IMR-90 (cell line): Measurements from ENCODE around the gene UBN1.

Experiments used
- CEBPB ChIP-seq: IDR thresholded peaks from 2 replicates; pipeline ENCODE4 v1.6.1; 2012; ENCODE audit warnings: low read depth, low read length, improper control_type of control experiment
- MAFK ChIP-seq: IDR thresholded peaks from 2 replicates; pipeline ENCODE4 v1.6.1; 2012; ENCODE audit warnings: low read depth, low read length, improper control_type of control experiment
- POLR2A ChIP-seq: IDR thresholded peaks from 2 replicates; pipeline ENCODE4 v1.6.1; 2012; ENCODE audit warnings: mild to moderate bottlenecking, low read depth, low read length
- RAD21 ChIP-seq: IDR thresholded peaks from 2 replicates; pipeline ENCODE4 v1.6.1; 2012; ENCODE audit warnings: low read length, improper control_type of control experiment
- RFX5 ChIP-seq: IDR thresholded peaks from 2 replicates; pipeline ENCODE4 v1.8.0; 2012; ENCODE audit warnings: low read depth, mild to moderate bottlenecking, low read length, moderate library complexity
- USF2 ChIP-seq: fragments of 150-350 bp; IDR thresholded peaks from 2 replicates; pipeline ENCODE4 v1.6.1; 2017; ENCODE audit warnings: mild to moderate bottlenecking, antibody characterized with exemption, low read length, low read depth
- TF ChIP-seq, protein P1 (sequence below): conservative IDR thresholded peaks from 2 replicates; pipeline ENCODE4 v1.5.1; 2012; ENCODE audit warnings: mild to moderate bottlenecking, low read depth, low read length, improper control_type of control experiment

GRCh38 chr16:4883501-4883900 is 36.2 kb downstream of the UBN1 start:
- TF ChIP-seq, protein P1, sequence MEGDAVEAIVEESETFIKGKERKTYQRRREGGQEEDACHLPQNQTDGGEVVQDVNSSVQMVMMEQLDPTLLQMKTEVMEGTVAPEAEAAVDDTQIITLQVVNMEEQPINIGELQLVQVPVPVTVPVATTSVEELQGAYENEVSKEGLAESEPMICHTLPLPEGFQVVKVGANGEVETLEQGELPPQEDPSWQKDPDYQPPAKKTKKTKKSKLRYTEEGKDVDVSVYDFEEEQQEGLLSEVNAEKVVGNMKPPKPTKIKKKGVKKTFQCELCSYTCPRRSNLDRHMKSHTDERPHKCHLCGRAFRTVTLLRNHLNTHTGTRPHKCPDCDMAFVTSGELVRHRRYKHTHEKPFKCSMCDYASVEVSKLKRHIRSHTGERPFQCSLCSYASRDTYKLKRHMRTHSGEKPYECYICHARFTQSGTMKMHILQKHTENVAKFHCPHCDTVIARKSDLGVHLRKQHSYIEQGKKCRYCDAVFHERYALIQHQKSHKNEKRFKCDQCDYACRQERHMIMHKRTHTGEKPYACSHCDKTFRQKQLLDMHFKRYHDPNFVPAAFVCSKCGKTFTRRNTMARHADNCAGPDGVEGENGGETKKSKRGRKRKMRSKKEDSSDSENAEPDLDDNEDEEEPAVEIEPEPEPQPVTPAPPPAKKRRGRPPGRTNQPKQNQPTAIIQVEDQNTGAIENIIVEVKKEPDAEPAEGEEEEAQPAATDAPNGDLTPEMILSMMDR, result no peak
- TF ChIP-seq RAD21 (no peak), POLR2A (no peak), CEBPB (no peak), RFX5 (no peak), MAFK (no peak), USF2 (no peak)
